Lower lobe of right lung (tissue), 2 donors: ENCODE measurements around the gene ZIC1. TPM values are rescaled to one million over a fixed set of nuclear protein-coding genes. Genes with fewer than 3 reads are reported as not detected.

Experiments used
- ATAC-seq, 2 donors: fragments of 200-7000 bp; cut with Tn5 transposase; one replicate each; pipeline ENCODE4 v1.9.1; 2020 to 2022; ENCODE audit warnings: mild to moderate bottlenecking in 2 of 2, moderate library complexity in 2 of 2
- DNase-seq: peaks from one replicate; pipeline ENCODE4 v3.0.0-alpha.2; 2020
- H3K27ac ChIP-seq: fragments of 200-600 bp; one replicate; pipeline ENCODE4 v1.8.0; 2022
- H3K27me3 ChIP-seq: fragments of 200-600 bp; one replicate; pipeline ENCODE4 v1.8.0; 2022; ENCODE audit warnings: low read depth
- H3K36me3 ChIP-seq: fragments of 200-600 bp; one replicate; pipeline ENCODE4 v1.8.0; 2022; ENCODE audit warnings: mild to moderate bottlenecking
- H3K4me1 ChIP-seq: fragments of 200-600 bp; one replicate; pipeline ENCODE4 v1.8.0; 2022
- H3K4me3 ChIP-seq: fragments of 200-600 bp; one replicate; pipeline ENCODE4 v1.8.0; 2022; ENCODE audit warnings: mild to moderate bottlenecking
- H3K9me3 ChIP-seq: fragments of 200-600 bp; one replicate; pipeline ENCODE4 v1.8.0; 2022
- CTCF ChIP-seq: fragments of 200-600 bp; IDR thresholded peaks from one replicate; pipeline ENCODE4 v1.8.0; 2022; ENCODE audit warnings: antibody characterized with exemption, mild to moderate bottlenecking
- intact Hi-C: fragments of 100-400 bp; cut with DNase I; formaldehyde crosslinking; loops from one replicate; pipeline ENCODE4 v1.11.0; 2022
- total RNA-seq: library from RNA; stranded (reverse); fragmentation: NEBNext Ultra II Directional; extraction: Animal tissue kit (Norgen Biotek cat#: 25700); gene quantifications from one replicate; pipeline ENCODE4 v1.2.1, GENCODE V29; 2021
- donor health status: DM: no; HTN: yes; CAD: no; lungs with severe emphysema.

Gene ZIC1
- total RNA-seq, 1 donor from 2014 or later: not detected

GRCh38 chr3:147421184-147421912 is 12.2 kb downstream of the ZIC1 start:
- TF ChIP-seq CTCF: no peak
- H3K9me3 ChIP-seq: no peaks in the 10 kb centered on the region
- DNase-seq (no peak), ATAC-seq (no peak)
- H3K27me3 ChIP-seq: peaks cover 97% of the 10 kb centered on the region
- no peak overlapping the region for H3K27ac ChIP-seq
- no peaks in the 10 kb centered on the region for H3K36me3 ChIP-seq
- intact Hi-C loops: no loop called here
- no peak overlapping the region for H3K4me3 ChIP-seq
- H3K4me1 ChIP-seq: peaks cover 15% of the 10 kb centered on the region

GRCh38 chr3:147422196-147422595 is 13.0 kb downstream of the ZIC1 start:
- peaks cover 94% of the 10 kb centered on the region for H3K27me3 ChIP-seq

GRCh38 chr3:147422601-147423536 is 13.7 kb downstream of the ZIC1 start:
- DNase-seq: no peak

More at GRCh38 chr3:147422196-147422595, 13.0 kb downstream of the ZIC1 start:
- Histone ChIP-seq H3K9me3 (no peaks in the 10 kb centered on the region), H3K4me1 (peaks cover 15% of the 10 kb centered on the region), H3K36me3 (no peaks in the 10 kb centered on the region), H3K27ac (no peak overlapping the region), H3K4me3 (no peak overlapping the region)
- no peak for TF ChIP-seq CTCF
- DNase-seq: no peak
- intact Hi-C loops: no loop called here
- ATAC-seq: no peak

GRCh38 chr3:147423537-147423797 is 14.3 kb downstream of the ZIC1 start:
- no peak for ATAC-seq
- H3K4me1 ChIP-seq: peaks cover 15% of the 10 kb centered on the region
- H3K27ac ChIP-seq: no peak overlapping the region
- peaks cover 83% of the 10 kb centered on the region for H3K27me3 ChIP-seq
- no peak for DNase-seq
- intact Hi-C loops: no loop called here
- H3K9me3 ChIP-seq: no peaks in the 10 kb centered on the region
- TF ChIP-seq CTCF: no peak
- H3K4me3 ChIP-seq: no peak overlapping the region
- H3K36me3 ChIP-seq: no peaks in the 10 kb centered on the region

More at GRCh38 chr3:147422601-147423536, 13.7 kb downstream of the ZIC1 start:
- Histone ChIP-seq H3K36me3 (no peaks in the 10 kb centered on the region), H3K4me3 (no peak overlapping the region), H3K27ac (no peak overlapping the region), H3K27me3 (peaks cover 89% of the 10 kb centered on the region), H3K4me1 (peaks cover 15% of the 10 kb centered on the region), H3K9me3 (no peaks in the 10 kb centered on the region)
- TF ChIP-seq CTCF: no peak
- intact Hi-C loops: no loop called here
- no peak for ATAC-seq

- Histone ChIP-seq H3K4me3 (no peak overlapping the region), H3K27ac (no peak overlapping the region), H3K27me3 (peaks cover 77% of the 10 kb centered on the region), H3K36me3 (no peaks in the 10 kb centered on the region), H3K9me3 (no peaks in the 10 kb centered on the region), H3K4me1 (peaks cover 12% of the 10 kb centered on the region)
- TF ChIP-seq CTCF: no peak
- intact Hi-C loops: no loop called here
- ATAC-seq: no peak
- DNase-seq: no peak
Observed at GRCh38 chr3:147423798-147424580, 14.8 kb downstream of the ZIC1 start.
